Fibroblast of skin of abdomen (primary cell): ENCODE results near the gene DACH1.

Experiments
- DNase-seq: peaks from one replicate; pipeline ENCODE4 v3.0.0-alpha.2; 2013

Gene DACH1

DNA sequence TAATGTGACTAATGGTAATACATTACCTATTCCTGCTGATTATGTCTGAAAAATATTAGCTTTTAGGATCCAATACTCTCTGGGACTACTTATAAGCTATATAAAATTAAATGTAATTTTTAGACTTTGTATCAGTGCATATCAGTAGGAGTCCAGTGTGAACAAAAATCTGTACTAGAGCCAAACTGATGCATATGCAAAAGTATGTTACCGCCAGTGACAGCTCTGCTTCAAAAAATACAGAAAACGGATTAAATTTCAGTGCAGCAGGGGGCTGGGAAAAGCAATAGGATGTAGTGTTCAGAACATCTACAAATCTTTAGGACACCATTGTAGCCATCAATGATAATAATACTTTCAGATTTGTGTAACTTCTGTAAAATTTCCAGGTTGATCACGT, 385.5 kb downstream of the DACH1 start:
- DNase-seq = no peak

DNA sequence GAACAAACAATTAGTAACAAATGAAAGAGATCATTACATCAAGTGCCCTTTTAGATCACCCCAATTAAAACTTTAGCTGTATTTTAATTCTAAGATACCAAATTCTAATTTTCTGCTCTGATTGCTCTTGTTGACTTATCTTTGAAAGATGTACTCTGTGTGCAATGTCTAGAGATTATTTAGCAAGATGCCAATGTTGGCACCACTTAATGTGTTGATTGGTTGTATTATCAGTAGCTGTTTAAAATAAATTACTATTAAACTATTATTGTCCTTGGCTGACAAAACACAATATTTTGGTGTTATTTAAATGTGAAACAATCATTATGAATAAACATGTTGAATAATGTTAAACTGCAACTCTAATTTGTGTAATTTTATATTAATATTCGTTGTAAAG, 386.0 kb downstream of the DACH1 start:
- DNase-seq = no peak

DNA sequence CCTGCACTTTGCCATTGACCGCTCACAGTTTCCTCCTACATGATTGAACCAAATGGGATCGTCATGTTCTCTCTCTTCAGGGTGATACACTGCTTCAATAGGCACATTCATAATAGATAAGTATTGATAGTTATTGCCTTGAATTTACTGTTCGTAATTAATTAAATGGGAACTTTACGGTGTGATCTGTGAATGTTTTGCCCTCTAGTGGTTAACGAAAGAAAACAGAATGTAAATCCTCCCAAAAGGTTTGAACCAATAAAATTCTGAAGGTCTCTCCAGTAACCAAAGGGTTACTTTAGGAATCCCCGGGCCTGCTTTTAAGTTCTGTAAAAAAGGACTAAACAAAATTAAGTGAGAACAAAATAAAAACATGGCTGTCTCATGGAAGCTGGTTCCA, 389.3 kb downstream of the DACH1 start:
- DNase-seq = no peak

DNA sequence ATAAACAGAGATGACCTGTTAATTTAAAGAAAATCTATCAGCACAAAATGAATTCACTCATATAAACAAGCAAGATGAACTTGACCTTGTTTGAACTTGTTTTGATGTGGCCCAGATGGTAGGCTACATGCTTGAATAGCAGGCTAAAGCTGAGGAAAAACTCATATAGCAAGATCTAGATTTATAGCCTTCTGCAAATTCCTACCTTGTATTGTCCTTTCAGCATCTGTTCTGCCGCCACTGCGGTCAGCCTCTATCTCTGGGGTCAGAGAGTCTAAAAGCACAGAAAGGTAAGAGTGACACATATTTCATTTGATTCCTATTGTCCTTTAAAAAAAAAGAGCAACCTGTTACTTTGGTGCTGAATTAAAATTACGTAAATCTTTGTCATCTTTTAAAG, 392.1 kb downstream of the DACH1 start:
- no peak for DNase-seq

DNA sequence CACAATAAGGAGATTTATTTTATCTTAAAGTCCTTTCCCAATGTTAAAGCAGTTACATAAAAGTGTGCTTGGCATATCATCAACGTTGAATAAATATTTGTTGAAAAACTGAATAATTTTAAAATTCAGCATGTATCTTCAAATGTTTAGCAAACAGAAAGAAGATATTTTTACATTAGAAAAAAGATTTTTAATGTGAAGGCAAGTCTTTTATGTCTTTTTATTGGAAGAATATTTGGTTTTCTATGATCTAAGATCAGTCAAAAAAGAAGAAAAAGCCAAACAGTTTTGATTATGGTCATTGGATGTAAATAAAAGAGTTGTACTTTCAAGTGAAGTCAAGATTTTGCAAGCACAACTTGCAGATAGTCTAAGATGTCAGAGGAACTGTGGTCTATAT, 397.4 kb downstream of the DACH1 start:
- no peak for DNase-seq

DNA sequence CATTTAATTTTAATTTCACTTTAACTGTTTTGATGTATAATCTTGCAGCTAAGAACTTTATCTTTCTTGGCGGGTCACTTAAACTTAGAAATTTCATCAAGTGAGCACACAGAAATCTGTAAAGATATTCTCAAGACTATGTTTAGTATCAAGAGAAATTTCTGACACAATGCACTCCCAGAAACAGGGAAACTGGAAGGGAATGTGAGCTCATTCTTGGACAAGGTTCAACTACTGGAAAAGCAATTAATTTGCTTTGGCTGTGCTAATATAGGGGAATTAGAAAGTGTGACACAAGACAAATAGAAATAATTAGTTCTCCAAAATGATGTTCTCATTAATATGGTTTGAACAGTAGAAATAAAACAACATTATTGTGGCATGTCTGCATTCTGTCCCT, 402.3 kb downstream of the DACH1 start:
- DNase-seq = no peak

DNA sequence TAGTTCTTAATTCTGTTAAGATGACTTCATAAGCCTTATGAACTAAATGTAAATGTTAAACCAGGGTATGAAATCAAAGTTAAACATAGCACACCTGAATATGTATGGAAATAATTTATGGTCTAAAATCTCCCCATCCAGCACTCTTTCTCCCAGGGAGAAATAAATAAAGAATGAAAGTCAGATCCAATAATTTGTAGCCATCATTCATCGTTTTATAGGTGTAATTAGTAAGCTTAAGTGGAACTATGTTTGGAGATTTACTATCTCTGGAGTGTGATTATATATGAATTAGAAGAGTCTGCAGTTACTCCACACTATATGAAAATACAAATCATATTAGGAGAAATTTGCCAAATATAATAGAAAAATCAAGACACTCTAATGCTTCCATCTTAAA, 405.1 kb downstream of the DACH1 start:
- DNase-seq = no peak

DNA sequence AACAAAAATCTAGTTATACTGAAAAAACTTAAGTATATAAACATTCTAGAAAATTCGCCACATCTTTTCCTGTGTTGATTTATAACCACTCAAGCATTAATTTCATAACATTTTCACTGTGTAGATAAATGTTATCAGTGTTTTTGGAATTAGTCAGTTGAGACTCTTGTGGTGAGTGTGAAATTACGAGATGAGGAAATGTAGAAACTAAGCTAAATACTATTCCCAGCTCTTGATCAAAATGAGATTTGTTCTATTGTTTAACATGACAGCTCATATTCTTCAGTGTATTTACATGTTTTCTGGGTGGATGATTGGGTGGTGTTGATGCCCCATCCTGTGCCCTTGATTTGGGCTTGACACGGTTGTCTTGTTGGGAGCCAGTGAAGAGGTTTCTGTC, 406.8 kb downstream of the DACH1 start:
- DNase-seq = no peak

DNA sequence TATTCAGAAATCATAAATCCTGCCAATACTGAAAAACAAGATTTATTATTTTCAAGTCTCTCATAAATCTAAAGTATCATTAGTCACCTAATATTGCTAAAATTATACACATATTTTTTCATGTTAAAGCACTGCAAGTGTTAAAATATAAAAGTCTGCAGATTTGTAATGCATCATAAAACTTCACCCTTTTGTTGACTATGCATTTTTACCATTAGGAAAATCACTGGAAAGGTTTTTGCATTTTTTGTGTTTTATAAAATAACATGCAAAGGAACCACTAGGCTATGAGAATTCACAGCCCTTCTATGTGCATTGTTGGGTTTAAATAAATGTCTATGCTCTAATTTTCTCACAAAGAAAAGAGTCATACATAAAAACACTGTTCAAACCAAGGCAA, 407.3 kb downstream of the DACH1 start:
- no peak for DNase-seq

DNA sequence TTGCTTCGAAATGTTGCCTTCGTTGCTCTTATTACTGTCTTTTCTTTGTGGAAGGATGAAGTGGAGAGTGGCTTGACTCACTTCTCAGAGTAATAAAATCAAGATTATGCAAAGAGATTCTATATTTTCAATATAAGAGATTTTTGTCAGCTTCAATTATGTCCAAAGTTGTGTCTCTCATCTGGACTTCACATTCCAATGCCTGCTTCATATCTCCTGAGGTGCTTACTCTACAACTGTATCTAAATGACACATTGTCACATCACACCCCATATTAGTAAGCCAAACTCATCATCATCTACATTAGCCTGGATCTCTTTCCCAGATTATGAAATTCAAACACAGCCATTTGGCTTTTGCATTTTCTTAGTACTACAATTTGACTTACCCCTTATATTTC, 409.4 kb downstream of the DACH1 start:
- no peak for DNase-seq

DNA sequence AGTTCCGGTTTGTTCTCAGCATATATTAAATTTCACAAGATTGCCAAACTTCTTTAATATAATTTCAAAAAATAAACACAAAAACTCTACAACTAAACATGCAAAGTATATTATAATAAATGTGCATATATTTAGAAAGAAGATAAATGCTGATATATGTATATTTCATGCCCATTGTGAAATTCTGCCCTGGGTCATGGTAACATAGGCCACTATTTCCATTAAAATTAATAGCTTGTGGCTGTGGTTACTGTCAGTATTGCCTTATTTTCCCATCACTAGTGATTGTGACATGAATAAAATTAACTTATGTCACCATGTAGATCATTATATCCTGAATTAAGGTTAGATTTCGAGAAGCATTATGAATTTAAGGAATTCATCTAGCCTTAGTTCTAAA, 410.9 kb downstream of the DACH1 start:
- no peak for DNase-seq

DNA sequence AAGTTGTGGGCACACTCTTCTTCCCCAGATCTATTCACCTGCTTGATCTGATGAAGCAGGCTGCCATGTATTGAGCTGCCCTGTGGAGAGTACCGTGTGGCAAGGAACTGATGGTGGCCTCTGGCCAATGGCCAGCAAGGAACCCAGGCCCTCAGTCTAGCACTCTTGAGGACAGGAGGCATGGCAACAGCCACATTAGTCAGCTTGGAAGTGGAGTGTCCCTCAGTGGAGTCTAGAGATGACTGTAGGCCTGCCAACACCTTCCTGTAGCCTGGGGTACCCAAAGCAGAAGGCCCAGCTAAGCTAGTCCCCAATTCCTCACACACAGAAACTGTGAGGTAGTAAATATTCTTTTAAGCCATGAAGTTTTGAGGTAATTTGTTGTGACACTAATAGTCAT, 412.5 kb downstream of the DACH1 start:
- no peak for DNase-seq

DNA sequence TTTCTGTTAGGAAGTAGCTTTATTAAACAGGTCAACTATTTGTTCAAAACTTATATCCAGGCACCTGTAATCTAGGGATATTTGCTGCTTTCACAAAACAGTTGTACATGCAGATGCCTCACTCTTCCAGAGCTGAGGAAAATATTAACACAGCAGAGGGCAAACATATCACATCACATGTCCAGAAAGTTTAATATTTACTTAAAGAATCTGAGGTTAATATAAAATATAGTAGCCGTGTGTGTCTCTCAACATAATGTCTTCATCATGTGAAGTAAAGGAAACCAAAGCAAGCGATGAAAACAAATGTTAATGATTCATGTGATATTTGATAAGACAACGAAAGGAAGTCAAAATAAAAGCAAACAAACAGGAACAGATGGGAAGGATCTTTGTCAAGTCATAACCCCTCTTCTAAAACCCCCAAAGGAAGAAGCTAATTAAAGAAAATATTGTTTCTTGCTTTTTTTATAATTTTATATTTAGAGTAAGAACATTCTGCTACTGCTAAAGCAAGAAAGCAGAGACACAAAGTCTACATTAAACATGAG, 418.8 kb downstream of the DACH1 start:
- no peak for DNase-seq

DNA sequence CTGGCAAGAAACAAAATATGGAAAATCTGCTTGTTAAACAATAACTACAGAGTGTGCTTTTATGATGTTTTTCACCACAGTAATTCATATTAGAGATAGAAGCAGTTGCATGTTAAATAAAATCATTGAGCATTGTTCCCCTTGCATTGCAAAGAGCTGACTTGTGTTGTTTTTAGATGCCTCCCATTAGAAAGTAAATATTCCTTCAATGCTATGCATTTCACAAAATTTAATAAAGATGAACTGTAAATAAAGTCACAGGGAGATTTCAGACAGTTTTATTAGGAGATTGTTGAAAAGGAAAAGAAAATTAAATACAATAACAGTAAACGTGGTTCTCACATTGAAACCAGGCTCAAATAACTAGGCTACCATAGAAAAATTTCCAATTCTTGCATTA, 429.3 kb downstream of the DACH1 start:
- DNase-seq = no peak

DNA sequence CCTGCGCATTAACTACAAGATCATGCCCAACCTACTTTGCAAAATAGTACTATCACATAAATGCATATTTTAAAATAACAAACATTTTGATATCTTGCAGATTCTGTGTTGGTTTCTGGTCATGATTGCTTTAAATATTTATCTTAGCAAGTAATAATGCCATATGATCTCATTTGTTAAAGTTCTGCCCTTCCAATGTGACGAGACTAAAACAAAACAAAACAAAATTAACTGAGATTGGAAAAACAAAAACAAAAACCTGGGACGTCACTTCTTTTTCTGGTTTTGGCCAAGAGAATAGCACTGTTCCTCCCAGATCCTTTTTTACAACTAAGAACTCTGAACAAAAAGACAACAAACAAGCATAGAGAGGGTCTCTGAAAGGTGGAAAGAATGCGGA, 436.3 kb downstream of the DACH1 start:
- no peak for DNase-seq

DNA sequence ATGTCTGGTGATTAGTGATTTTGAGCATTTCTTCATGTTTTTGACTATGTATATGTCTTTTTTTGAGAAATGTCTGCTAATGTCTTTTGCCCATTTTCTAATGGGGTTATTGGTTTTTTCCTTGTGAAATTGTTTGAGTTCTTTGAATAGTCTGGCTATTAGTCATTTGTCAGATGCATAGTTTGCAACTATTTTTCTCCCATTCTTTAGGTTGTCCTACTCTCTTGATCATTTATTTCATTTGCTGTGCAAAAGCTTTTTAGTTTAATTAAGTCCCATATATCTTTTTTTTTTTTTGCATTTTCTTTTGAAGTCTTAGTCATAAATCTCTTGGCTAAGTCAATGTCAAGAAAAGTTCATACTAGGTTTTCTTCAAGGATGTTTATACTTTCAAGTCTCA, 449.8 kb downstream of the DACH1 start:
- DNase-seq = peak; percentile 48

DNA sequence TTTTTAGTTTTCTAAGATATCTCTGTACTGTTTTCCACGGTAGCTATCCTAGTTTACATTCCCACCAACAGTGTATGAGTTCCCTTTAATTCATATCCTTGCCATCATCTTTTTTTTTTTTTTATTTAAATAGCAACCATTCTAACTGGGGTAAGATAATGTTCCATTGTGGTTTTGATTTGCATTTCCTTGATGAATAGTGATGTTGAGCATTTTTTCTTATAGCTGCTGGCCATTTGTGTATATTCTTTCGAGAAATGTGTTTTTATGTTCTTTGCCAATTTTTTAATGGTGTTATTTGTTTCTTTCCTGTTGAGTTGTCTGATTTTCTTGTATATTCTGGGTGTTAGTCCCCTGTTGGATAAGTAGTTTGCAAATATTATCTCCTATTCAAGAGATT, 454.8 kb downstream of the DACH1 start:
- DNase-seq = no peak

DNA sequence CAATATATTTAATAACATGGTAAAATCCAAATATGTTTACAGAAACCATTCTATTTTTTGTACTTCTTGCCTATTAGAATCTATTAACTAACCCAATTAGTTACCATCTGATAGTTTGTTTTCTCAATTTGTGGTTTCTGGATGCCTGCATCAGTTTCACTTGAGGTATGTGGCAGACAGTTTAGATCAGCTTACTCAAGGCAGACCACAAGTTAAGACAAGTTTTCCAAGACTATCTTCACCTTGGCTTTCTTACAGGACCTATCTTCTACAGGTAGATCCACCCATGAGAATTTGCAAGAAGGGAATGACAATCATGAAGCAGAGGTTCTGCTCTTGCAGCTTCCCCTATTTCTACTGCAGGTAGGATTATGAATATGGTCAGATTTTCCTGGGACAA, 458.6 kb downstream of the DACH1 start:
- DNase-seq = no peak

DNA sequence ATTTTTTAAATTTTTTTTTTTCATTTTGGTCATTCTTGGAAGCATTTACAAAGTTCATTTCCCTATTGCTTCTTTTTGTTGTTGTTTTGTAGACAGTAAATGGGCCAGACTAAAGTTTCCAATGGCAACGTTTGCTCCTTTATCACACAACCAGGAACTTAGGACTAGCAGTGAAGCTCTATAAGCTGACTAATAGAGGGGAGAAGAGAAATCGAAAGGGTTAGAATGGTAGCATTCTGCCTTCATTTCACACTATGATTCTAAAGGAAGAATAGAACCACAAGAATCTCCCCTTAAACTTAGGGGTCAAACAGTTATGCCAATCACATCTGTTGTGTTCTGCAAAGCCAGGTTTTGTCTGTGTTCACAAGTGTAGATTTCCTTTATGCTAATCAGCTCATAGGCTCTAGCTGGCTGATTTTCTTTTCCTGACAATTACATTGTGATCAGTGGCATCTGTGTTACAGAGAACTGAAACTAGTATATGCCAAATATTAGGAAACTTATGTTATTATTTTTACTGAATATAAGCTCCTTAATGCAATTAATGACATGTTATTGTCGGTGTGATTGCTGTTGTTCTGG, 467.3 kb downstream of the DACH1 start:
- no peak for DNase-seq

DNA sequence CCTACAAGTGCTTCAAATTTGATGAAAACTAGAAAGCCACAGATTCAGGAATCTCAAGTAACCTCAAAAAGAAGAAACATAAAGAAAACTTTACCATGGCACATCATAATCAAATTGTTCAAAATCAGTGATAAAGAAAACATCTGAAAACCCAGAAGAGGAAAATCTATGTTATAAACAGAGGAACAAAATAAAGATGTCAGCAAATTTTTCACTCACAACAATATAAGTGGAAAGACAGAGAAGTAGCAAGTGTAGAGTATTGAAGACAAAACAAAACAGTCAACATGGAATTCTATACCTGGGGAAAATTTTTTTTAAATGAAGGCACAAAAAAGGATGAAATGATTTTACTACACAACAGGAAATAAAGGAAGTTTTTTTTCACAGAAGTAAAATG, 470.9 kb downstream of the DACH1 start:
- DNase-seq = no peak

DNA sequence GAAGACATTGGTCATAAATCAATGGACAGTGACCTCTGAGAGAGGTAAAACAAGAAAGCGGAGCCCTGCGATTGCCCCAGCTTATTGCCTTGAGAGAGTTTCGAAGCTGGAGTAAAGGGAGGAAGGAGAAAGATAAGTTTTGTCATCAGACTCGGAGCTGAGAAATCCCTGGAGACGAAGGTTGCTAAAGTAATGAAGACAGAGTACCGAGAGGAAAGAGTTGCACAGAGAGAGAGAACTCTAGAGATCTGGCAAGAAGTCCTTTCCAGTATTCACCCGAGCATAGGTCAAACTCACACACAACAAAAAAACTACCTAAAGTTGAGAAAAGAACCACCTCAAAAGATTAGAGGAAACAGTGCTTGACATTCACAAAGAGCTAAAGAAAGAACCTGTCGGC, 472.0 kb downstream of the DACH1 start:
- DNase-seq = no peak

DNA sequence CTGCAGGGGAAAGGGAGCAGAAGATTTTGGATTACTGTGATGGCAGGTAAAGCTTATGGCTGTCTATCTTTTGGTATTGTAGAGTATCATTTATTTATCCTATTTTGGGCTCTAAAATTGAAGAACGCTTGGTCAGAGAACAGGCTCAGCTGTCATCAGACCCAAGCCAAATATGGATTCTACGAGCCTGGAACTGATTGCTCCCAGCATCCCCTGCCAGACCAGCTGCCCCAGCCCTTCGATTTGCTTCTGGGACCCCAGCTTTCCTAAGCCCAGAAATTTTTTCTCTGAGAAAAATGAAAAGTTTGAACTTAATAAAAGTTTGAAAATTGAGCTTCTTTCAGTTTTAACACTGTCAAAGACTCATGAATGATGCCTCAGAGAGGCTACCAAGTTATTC, 472.8 kb downstream of the DACH1 start:
- no peak for DNase-seq
